Brain microvascular endothelial cell (primary cell): ENCODE measurements around the gene SAG.

Source experiments
- DNase-seq: peaks from one replicate; pipeline ENCODE4 v3.0.0-alpha.2; 2020
- H3K27ac ChIP-seq: fragments of 250-450 bp; sonication (Bioruptor Pico); 2 replicates; pipeline ENCODE4 v1.5.1; 2020; ENCODE audit warnings: mild to moderate bottlenecking, moderate library complexity
- H3K27me3 ChIP-seq: fragments of 250-450 bp; sonication (Bioruptor Pico); replicated peaks from 2 replicates; pipeline ENCODE4 v1.5.1; 2020; ENCODE audit warnings: mild to moderate bottlenecking
- H3K36me3 ChIP-seq: fragments of 250-450 bp; sonication (Bioruptor Pico); replicated peaks from 2 replicates; pipeline ENCODE4 v1.5.1; 2020; ENCODE audit warnings: mild to moderate bottlenecking
- H3K4me3 ChIP-seq: 2 replicates; pipeline ENCODE4 v1.5.1; 2011; ENCODE audit warnings: low read depth, mild to moderate bottlenecking, control low read depth, low read length, moderate library complexity
- in situ Hi-C: cut with HindIII; loops from 2 replicates; pipeline ENCODE4 v1.10.0; 2017; ENCODE audit warnings: low sequenced_read_pairs, low pct_ligation_motif_present
- TF ChIP-seq, protein P1 (sequence below): IDR thresholded peaks from 2 replicates; pipeline ENCODE4 v1.5.1; 2011; ENCODE audit warnings: low read depth, mild to moderate bottlenecking, moderate library complexity, low read length, control low read depth, inconsistent platforms; ENCODE audit errors: missing control alignments

SAG gene

DNA sequence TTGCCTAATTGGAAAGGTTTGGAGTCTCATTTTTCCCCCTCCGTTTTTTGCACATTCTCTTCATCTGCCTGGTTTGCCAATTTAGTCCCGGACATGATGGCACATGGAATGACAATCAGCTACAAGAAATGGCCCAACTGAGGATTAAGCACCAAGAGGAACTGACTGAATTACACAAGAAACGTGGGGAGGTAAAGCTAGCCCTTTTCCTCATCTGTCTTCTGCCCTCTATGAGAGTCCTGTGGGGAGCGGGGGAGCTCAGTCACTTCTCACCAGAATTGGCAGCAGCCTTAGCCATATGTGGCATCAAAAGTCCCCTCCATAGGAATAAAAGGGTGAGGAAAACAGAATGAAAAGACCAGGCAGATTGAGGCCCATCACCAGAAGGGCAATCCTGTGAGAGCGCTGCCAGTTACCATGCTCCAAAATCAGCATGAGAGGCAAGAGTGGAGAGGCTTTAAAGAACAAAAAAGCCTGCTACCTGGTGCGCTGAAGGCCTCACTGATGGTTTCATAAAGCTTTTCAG lies 44.5 kb upstream of the SAG start:
- Histone ChIP-seq H3K36me3 (peaks cover 62% of the 10 kb centered on the region), H3K27me3 (no peaks in the 10 kb centered on the region), H3K27ac (no peak overlapping the region), H3K4me3 (no peak overlapping the region)
- in situ Hi-C loops = no loop called here
- DNase-seq = no peak
- TF ChIP-seq, protein P1, sequence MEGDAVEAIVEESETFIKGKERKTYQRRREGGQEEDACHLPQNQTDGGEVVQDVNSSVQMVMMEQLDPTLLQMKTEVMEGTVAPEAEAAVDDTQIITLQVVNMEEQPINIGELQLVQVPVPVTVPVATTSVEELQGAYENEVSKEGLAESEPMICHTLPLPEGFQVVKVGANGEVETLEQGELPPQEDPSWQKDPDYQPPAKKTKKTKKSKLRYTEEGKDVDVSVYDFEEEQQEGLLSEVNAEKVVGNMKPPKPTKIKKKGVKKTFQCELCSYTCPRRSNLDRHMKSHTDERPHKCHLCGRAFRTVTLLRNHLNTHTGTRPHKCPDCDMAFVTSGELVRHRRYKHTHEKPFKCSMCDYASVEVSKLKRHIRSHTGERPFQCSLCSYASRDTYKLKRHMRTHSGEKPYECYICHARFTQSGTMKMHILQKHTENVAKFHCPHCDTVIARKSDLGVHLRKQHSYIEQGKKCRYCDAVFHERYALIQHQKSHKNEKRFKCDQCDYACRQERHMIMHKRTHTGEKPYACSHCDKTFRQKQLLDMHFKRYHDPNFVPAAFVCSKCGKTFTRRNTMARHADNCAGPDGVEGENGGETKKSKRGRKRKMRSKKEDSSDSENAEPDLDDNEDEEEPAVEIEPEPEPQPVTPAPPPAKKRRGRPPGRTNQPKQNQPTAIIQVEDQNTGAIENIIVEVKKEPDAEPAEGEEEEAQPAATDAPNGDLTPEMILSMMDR = no peak

GRCh38 chr2:233264667-233265066 lies 42.9 kb upstream of the SAG start:
- Histone ChIP-seq H3K27ac (no peak overlapping the region), H3K4me3 (no peak overlapping the region), H3K36me3 (peaks cover 63% of the 10 kb centered on the region), H3K27me3 (no peaks in the 10 kb centered on the region)
- in situ Hi-C loops = no loop called here
- TF ChIP-seq, protein P1 = no peak
- DNase-seq = no peak

- Histone ChIP-seq H3K36me3 (peaks cover 62% of the 10 kb centered on the region), H3K27ac (no peak overlapping the region), H3K4me3 (no peak overlapping the region), H3K27me3 (no peaks in the 10 kb centered on the region)
- in situ Hi-C loops = no loop called here
- DNase-seq = no peak
- TF ChIP-seq, protein P1 = no peak
Observed at GRCh38 chr2:233265899-233266431, 41.7 kb upstream of the SAG start.

DNA sequence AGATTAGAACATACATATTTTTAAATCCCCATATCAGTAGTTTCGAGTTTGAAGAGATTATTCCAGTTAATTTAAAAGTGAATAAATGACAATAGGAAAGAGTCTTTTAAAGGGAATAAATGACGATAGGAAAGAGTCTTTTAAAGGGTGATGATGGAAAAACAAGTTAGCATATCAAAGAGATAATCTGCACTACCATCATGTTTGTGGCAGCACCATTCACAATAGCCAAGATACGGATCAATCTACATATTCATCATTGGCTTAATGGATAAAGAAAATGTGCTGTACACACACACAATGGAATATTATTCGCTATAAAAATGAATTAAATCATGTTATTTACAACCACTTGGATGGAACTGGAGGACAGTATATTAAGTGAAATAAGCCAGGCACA lies 41.1 kb upstream of the SAG start:
- in situ Hi-C loops = no loop called here
- peaks cover 67% of the 10 kb centered on the region for H3K36me3 ChIP-seq

GRCh38 chr2:233267516-233268245 lies 39.9 kb upstream of the SAG start:
- TF ChIP-seq, protein P1 = no peak
- H3K27ac ChIP-seq = no peak overlapping the region
- peaks cover 66% of the 10 kb centered on the region for H3K36me3 ChIP-seq

More for the DNA sequence above, 41.1 kb upstream of the SAG start:
- TF ChIP-seq, protein P1 = no peak
- Histone ChIP-seq H3K27ac (no peak overlapping the region), H3K27me3 (no peaks in the 10 kb centered on the region), H3K4me3 (no peak overlapping the region)
- no peak for DNase-seq

More at GRCh38 chr2:233267516-233268245, 39.9 kb upstream of the SAG start:
- no peak for DNase-seq
- Histone ChIP-seq H3K27me3 (no peaks in the 10 kb centered on the region), H3K4me3 (no peak overlapping the region)
- in situ Hi-C loops = no loop called here
